HG03196 (cell line): ENCODE data around the gene C4orf50.

Source experiments
- ATAC-seq: cut with Tn5 transposase; IDR thresholded peaks from one replicate; pipeline ENCODE4 v1.9.1; 2021; ENCODE audit not compliant: unreplicated experiment

The C4orf50 gene

GRCh38 chr4:6018331-6018730 is at the start of gene C4orf50:
TSS of gene C4orf50 (minus strand) at chr4:6018431.
- ATAC-seq: no peak

- ATAC-seq: no peak
Measured at GRCh38 chr4:6065934-6066590, 47.8 kb upstream of the C4orf50 start.

- no peak for ATAC-seq
Measured at GRCh38 chr4:6065166-6065565, 46.9 kb upstream of the C4orf50 start.

GRCh38 chr4:6064383-6064782 is 46.2 kb upstream of the C4orf50 start:
- ATAC-seq: no peak

- no peak for ATAC-seq
Measured at GRCh38 chr4:6063684-6064083, 45.5 kb upstream of the C4orf50 start.

GRCh38 chr4:6062133-6062532 is 43.9 kb upstream of the C4orf50 start:
- no peak for ATAC-seq

GRCh38 chr4:6059375-6059805 is 41.2 kb upstream of the C4orf50 start:
- ATAC-seq: no peak

- no peak for ATAC-seq
Measured at GRCh38 chr4:6058531-6059374, 40.5 kb upstream of the C4orf50 start.

GRCh38 chr4:6056976-6057766 is 38.9 kb upstream of the C4orf50 start:
- ATAC-seq: no peak

GRCh38 chr4:6055436-6055835 is 37.2 kb upstream of the C4orf50 start:
- no peak for ATAC-seq

- no peak for ATAC-seq
Measured at GRCh38 chr4:6055030-6055429, 36.8 kb upstream of the C4orf50 start.

- ATAC-seq: no peak
Measured at GRCh38 chr4:6054162-6054922, 36.1 kb upstream of the C4orf50 start.

- ATAC-seq: no peak
Measured at GRCh38 chr4:6052679-6053078, 34.4 kb upstream of the C4orf50 start.

GRCh38 chr4:6050551-6050950 is 32.3 kb upstream of the C4orf50 start:
- no peak for ATAC-seq

GRCh38 chr4:6049985-6050384 is 31.8 kb upstream of the C4orf50 start:
- ATAC-seq: no peak

- ATAC-seq: no peak
Measured at GRCh38 chr4:6049278-6049677, 31.0 kb upstream of the C4orf50 start.

GRCh38 chr4:6048537-6048936 is 30.3 kb upstream of the C4orf50 start:
- ATAC-seq: no peak

GRCh38 chr4:6047130-6047673 is 29.0 kb upstream of the C4orf50 start:
- ATAC-seq: no peak

- no peak for ATAC-seq
Measured at GRCh38 chr4:6046526-6047129, 28.4 kb upstream of the C4orf50 start.

GRCh38 chr4:6044805-6045204 is 26.6 kb upstream of the C4orf50 start:
- no peak for ATAC-seq
